GM21381 (cell line): ENCODE results near the gene PIGV.
"Not testable (repeated sequence)": the region's sequence is repeated elsewhere in the genome, so short reads cannot be mapped to it uniquely, and the experiment has no call there.

ENCODE experiments used
- ATAC-seq: cut with Tn5 transposase; IDR thresholded peaks from one replicate; pipeline ENCODE4 v1.9.1; 2021; ENCODE audit warnings: mild to moderate bottlenecking, moderate library complexity; ENCODE audit not compliant: unreplicated experiment

PIGV gene

GRCh38 chr1:26791148-26791547 is 3.4 kb downstream of the PIGV start:
- no peak for ATAC-seq

- ATAC-seq = no peak
Measured at GRCh38 chr1:26791626-26792025, 3.9 kb downstream of the PIGV start.

GRCh38 chr1:26792924-26793323 is 5.2 kb downstream of the PIGV start:
- no peak for ATAC-seq

GRCh38 chr1:26794391-26794790 is 6.6 kb downstream of the PIGV start:
- no peak for ATAC-seq

GRCh38 chr1:26797627-26798026 is 9.9 kb downstream of the PIGV start:
- ATAC-seq = no peak

GRCh38 chr1:26799479-26800142 is 11.9 kb downstream of the PIGV start:
- no peak for ATAC-seq

GRCh38 chr1:26803932-26804331 is 16.2 kb downstream of the PIGV start:
- not testable (repeated sequence) for ATAC-seq

- ATAC-seq = not testable (repeated sequence)
Measured at GRCh38 chr1:26810105-26810504, 22.4 kb downstream of the PIGV start.

- ATAC-seq = no peak
Measured at GRCh38 chr1:26811057-26811456, 23.3 kb downstream of the PIGV start.

GRCh38 chr1:26811708-26812107 is 24.0 kb downstream of the PIGV start:
- no peak for ATAC-seq

- ATAC-seq = no peak
Measured at GRCh38 chr1:26814377-26814776, 26.6 kb downstream of the PIGV start.

- ATAC-seq = no peak
Measured at GRCh38 chr1:26814893-26815292, 27.1 kb downstream of the PIGV start.

- peak; percentile 80 for ATAC-seq
Measured at GRCh38 chr1:26820784-26821269, 33.1 kb downstream of the PIGV start.

- no peak for ATAC-seq
Measured at GRCh38 chr1:26822737-26823395, 35.1 kb downstream of the PIGV start.

GRCh38 chr1:26824731-26825130 is 37.0 kb downstream of the PIGV start:
- no peak for ATAC-seq

- ATAC-seq = peak; percentile 72
Measured at GRCh38 chr1:26826261-26827105, 38.7 kb downstream of the PIGV start, which contains the start of gene ZDHHC18. TSS of gene ZDHHC18 (plus strand) at chr1:26826688. CDS start at chr1:26826805, 117 bp downstream.

GRCh38 chr1:26827106-26827604 is 39.4 kb downstream of the PIGV start:
- no peak for ATAC-seq

GRCh38 chr1:26827663-26828062 is 39.9 kb downstream of the PIGV start:
- ATAC-seq = no peak

- ATAC-seq = no peak
Measured at GRCh38 chr1:26828411-26828991, 40.8 kb downstream of the PIGV start.

- no peak for ATAC-seq
Measured at GRCh38 chr1:26829184-26829911, 41.6 kb downstream of the PIGV start.
